ENCODE results near the gene AGBL1.

AGBL1 gene

GRCh38 chr15:86751116-86751515, 671.4 kb downstream of the AGBL1 start:
- no peak for DNase-seq (ENCODE audit: extremely low spot score)
- ChIA-PET CTCF (no interaction called here), POLR2A (no interaction called here)
- TF ChIP-seq CTCF (IDR thresholded peaks at IDR 0.05; ENCODE audit: control extremely low read depth, extremely low read depth, low read depth, missing control alignments), result no peak

- POLR2A ChIA-PET, result no interaction called here
- CTCF ChIA-PET, result no interaction called here
Observed at GRCh38 chr15:86754846-86755245, 675.2 kb downstream of the AGBL1 start.

GRCh38 chr15:86756688-86757087, 677.0 kb downstream of the AGBL1 start:
- CTCF ChIA-PET, result no interaction called here
- no peak for DNase-seq (ENCODE audit: extremely low spot score)
- TF ChIP-seq CTCF (IDR thresholded peaks at IDR 0.05; ENCODE audit: control extremely low read depth, extremely low read depth, low read depth, missing control alignments), result no peak
- POLR2A ChIA-PET, result no interaction called here

More at GRCh38 chr15:86754846-86755245, 675.2 kb downstream of the AGBL1 start:
- no peak for DNase-seq (ENCODE audit: extremely low spot score)
- no peak for TF ChIP-seq CTCF (IDR thresholded peaks at IDR 0.05; ENCODE audit: control extremely low read depth, extremely low read depth, low read depth, missing control alignments)

- DNase-seq (ENCODE audit: extremely low spot score), result no peak
- CTCF ChIA-PET, result no interaction called here
- TF ChIP-seq CTCF (IDR thresholded peaks at IDR 0.05; ENCODE audit: control extremely low read depth, extremely low read depth, low read depth, missing control alignments), result no peak
- POLR2A ChIA-PET, result no interaction called here
Observed at GRCh38 chr15:86759800-86760523, 680.3 kb downstream of the AGBL1 start.

GRCh38 chr15:86762874-86763273, 683.2 kb downstream of the AGBL1 start:
- no peak for TF ChIP-seq CTCF (IDR thresholded peaks at IDR 0.05; ENCODE audit: control extremely low read depth, extremely low read depth, low read depth, missing control alignments)
- POLR2A ChIA-PET, result no interaction called here
- CTCF ChIA-PET, result no interaction called here
- DNase-seq (ENCODE audit: extremely low spot score), result no peak

GRCh38 chr15:86764021-86764420, 684.4 kb downstream of the AGBL1 start:
- TF ChIP-seq CTCF (IDR thresholded peaks at IDR 0.05; ENCODE audit: control extremely low read depth, extremely low read depth, low read depth, missing control alignments), result no peak
- ChIA-PET CTCF (no interaction called here), POLR2A (no interaction called here)
- DNase-seq (ENCODE audit: extremely low spot score), result no peak

All from GM10248 (cell line).